NCI-H128 (cell line): ENCODE results near the gene SF3B2.
"Not testable (repeated sequence)": the region's sequence is repeated elsewhere in the genome, so short reads cannot be mapped to it uniquely, and the experiment has no call there.

ENCODE experiments used
- DNase-seq: peaks from one replicate; lab custom pipeline; 2025; ENCODE audit not compliant: unreplicated experiment; lab: John Stamatoyannopoulos, UW

The SF3B2 gene

GRCh38 chr11:66016793-66017177 is 35.4 kb upstream of the SF3B2 start:
- DNase-seq = no peak

DNA sequence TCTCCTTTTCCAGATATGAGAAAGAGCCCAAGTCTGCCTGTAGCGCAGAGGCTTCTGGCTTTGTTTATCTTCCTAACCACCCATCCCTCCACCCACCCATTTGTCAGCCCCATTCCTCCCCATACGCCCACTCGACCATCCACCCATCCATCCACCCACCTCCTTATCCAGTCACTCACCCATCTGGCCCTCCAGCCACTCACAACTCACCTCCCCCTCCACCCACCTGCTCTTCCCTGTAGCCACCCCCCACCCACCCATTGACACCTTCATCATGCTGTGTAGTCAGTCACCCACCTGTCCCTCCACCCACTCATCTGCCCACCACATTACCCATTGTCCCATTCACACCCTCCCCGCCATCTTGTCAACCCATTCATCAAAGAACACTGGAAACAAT is 34.8 kb upstream of the SF3B2 start:
- DNase-seq = no peak

DNA sequence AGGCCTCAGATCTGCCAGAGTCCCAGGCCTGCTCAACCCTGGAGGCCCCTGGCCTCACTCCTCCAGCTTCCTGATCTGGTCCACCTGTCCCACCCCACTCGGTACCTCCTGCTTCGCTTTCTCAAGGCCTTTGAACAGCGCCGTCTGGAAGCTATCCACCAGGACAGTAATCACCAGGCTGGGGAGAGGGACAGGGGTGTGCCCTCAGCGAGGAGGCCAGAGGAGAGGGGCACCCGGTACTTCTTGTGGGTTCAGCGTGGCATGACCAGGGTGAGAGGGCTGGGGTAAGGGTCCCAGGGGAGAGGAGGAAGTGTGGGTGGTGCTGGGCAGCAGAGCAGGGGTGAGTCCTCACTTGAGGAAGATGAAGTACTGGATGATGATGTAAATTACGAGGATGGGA is 32.0 kb upstream of the SF3B2 start:
- no peak for DNase-seq

DNA sequence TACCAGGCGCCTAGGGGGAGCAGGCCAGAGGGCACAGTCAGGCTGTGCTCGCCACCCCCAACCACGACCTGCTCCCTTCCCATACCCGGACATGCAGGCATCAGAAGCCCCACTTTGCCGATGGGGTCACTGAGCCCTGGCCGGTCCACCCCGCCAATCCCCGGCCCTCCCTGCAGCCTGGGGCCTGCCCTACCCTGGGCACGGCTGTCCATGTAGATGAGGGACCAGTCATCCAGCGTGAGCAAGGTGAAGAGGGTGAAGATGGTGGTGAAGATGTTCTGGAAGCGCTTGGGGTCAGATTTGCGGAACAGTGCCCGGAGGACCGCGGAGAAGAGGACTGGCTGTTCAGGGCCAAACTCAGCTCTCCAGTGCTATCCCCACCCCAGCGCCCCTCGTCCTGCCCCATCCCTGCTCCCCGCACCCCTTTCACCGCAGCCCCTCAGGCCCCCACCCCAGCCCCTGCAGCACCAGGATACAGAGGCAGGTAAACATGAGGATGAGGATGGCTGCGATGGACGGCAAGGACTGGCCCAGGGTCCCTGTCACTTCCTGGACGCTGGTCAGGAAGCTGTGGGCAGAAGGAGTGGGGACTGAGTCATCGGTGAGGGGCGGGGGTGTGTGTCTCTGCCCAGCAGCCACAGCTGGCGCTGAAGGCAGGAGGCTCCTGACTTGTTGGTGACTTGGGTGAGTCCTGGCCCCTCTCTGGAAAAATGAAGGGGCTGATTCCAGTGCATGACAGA is 31.4 kb upstream of the SF3B2 start:
- no peak for DNase-seq

DNA sequence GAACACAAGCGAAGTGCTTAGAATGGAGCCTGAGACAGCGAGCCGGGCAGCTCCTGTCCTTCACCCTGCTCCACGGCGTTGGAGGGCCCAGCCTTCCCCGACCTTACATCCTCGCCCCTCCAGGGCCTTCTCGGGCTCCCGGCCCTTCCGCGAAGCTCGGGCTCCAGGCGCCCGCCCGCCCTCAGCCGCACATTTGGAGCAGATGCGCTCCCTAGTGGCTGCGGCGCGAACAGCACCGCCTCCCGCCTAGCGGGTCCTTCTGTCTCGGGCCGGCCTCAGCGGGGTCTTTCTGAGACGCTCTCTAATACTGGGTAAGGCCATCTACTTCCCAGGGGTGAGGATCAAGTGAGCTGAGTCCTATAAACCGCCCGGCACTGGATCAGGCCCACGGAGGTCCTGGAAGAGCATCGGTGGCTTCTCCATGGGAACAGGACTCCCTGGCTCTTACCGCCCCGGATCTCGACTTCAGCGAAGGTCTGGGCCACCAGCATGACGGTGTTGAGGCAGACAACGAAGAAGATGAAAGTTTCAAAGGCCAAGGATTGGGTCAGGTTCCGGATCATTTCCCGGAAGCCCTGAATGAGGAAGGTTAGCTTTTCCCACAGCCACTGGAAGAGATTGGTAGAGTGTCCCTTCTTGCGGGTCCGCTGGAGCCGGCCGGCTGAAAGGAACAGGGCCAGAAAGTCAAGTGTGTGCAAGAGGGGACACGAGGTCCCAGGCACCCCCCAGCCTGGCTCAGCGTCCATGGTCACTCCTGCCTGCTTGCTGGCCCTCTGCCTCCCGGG is 29.6 kb upstream of the SF3B2 start:
- peak; percentile 53 for DNase-seq

DNA sequence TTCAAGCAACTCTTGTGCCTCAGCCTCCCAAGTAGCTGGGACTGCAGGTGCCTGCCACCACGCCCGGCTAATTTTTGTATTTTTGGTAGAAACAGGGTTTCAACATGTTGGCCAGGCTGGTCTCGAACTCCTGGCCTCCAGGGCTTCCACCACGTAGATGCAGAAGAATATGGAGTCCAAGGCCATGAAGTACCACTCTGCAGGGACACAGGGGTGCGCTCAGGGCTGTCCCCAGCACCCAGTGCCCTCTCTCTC is 29.1 kb upstream of the SF3B2 start:
- not testable (repeated sequence) for DNase-seq

GRCh38 chr11:66026017-66026529 is 26.1 kb upstream of the SF3B2 start, which contains the start of gene CATSPER1:
CATSPER1 (minus strand) TSS chr11:66026479; CDS start chr11:66026379, 100 bp downstream.
- no peak for DNase-seq

GRCh38 chr11:66032957-66033735 is 19.0 kb upstream of the SF3B2 start:
- DNase-seq = no peak

- DNase-seq = no peak
These were observed 16.4 kb upstream of the SF3B2 start for GRCh38 chr11:66035653-66036333.

DNA sequence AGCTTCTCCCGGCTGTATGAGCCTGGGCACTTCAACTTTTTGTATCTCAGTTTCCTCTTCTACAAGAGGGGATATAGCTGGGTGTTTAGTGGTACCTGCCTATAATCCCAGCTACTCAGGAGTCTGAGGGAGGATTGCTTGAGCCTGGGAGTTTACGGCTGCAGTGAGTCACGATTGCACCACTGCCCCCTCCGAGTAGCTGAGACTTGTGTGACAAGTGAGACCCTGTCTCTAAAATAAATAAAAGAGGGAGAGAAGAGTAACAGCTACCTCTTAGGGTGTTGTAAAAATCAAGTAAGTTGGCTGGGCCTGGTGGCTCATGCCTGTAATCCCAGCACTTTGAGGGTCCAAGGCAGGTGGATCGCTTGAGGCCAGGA is 15.8 kb upstream of the SF3B2 start:
- no peak for DNase-seq

DNA sequence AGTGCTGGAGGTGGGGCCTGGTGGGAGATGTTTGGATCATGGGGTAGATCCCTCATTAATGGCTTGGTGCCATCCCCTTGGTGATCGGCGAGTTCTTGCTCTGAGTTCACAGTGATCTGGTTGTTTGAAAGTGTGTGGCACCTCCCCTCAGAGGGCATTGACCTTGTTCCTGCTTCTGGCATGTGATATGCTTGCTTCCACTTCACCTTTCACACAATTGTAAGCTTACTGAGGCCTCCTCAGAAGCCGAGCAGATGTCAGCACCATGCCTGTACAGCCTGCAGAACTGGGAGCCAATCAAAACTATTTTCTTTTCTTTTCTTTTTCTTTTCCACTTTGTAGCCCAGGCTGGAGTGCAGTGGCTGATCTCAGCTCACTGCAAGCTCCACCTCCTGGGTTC is 14.8 kb upstream of the SF3B2 start:
- no peak for DNase-seq

DNA sequence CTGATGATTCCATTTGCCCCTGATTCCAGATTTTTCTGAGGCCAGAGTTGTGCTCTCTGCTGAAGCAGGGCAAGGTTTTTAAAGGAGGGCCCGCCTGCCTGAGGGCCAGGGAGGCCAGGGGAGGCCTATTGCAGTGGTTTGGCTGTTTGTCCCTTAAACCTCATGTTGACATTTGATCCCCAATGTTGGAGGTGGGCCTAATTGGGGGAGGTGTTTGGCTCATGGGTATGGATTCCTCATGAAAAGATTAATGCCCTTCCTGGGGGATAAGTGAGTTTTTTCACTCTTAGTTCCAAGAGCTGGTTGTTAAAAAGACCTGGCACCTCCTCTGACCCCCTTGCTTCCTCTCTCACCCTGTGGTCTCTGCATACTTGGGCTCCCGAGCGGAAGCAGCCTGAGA is 12.4 kb upstream of the SF3B2 start:
- no peak for DNase-seq

DNA sequence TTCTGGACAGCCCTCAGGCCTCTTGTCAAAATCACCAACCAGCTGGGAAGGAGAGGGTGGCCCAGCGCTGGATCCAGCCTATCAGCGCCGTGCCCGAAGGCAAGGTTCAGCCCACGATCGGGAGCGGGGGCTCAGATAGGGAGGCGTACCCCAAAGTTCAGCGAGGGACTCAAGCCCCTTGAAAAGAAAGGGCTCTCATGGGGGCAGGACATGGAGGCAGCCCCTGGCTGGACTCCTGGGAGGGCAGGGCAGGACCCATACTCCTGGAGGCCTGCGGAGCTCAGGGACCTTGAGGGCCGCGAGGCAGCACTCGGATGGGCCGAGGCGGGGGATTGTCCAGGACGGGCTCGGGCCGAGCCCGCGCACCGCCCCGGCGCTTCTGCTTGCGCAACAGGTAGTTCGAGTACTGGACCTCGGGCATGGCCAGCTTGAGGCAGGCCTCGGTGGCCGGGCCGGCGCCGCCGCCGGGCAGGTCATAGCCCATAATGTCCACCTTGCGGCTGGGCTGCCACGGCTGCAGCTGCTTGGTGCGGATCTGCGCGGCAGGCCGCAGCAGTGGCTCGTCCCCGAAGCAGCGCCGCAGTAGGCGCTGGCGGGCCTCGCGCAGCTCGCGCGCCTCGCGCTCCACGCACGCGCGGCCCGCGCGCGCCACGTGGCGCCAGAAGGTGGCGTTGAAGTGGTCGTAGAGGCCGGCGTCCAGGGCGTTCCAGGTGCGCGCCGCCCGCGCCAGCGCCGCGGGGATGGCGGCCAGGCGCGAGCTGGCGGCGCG is 9.8 kb upstream of the SF3B2 start:
- DNase-seq = no peak

DNA sequence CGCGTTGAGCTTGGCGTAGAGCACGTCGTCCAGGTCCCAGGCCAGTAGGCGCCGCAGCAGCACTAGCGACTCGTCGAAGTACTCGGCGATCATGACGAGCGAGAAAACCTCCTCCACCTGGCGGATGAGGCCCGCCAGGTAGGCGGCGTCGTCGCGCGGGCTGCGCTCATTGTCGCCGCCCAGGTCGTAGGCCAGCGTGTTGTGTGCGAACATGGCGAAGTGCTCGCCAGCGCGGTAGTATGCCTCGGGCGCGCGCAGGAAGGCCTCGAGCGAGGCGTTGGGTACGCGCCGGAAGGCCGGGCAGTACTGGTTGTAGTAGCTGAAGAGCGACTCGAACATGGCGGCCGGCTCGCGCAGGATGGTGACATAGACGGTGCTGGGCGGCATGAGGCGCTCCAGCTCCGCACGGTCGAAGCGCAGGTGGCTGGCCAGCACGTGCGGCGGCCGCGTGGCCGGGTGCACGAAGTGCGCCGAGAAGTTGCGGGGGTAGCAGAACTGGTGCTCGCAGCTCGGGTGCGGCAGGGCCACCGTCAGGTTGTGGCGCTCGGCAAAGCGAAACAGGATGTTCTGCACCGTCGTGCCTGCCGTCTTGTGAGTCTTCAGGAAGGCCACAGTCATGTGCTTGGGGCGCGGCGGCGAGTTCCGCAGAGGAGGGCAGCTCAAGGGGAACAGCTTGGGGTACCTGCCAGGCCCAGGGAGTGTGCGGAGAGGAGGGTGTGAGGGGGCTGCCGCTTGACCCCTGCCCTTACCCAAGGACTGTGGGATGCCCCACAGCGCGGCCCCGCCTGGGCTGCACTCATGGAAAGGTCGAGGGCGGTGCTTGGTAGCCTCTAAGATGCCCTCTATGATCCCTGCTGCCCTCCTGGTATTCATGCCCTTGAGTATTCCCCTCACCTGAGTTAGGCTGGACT is 8.9 kb upstream of the SF3B2 start:
- DNase-seq = no peak

GRCh38 chr11:66044757-66045156 is 7.4 kb upstream of the SF3B2 start:
- no peak for DNase-seq

- DNase-seq = peak; percentile 39
These were observed 7.0 kb upstream of the SF3B2 start for GRCh38 chr11:66045177-66045639.

DNA sequence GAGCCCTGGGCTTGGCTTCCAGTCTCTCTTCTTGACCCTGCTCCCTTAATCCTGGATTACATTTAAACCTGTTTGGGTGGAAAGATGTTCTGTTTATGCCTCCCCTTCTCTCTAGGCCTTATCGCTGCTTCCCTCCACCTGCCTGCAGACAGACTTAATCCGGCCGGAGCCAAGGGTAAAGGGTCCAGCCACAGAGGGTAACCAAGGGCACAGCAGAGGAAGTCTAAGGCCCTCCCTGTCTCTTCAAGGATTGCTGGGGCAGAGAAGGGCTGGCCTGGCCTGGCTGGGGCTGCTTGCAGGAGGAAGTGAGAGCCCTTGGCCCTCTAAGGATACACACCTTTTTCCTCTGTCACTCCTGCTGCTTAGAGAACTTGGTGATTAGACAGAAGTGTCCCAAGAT is 5.3 kb upstream of the SF3B2 start:
- no peak for DNase-seq

- no peak for DNase-seq
These were observed 4.4 kb upstream of the SF3B2 start for GRCh38 chr11:66047541-66048365.
